Gastroesophageal sphincter (tissue), 4 donors: Measurements from ENCODE around the gene IL3RA. TPM values are rescaled to one million over a fixed set of nuclear protein-coding genes. Genes with fewer than 3 reads are reported as not detected.
"Not testable (repeated sequence)": the region's sequence is repeated elsewhere in the genome, so short reads cannot be mapped to it uniquely, and the experiment has no call there.

ENCODE experiments used
- ATAC-seq: fragments of 150-250 bp; one replicate; pipeline ENCODE4 v1.9.1; 2016; ENCODE audit warnings: mild to moderate bottlenecking, moderate library complexity
- H3K27ac ChIP-seq, 4 donors: fragments of 200-600 bp; sonication (generic) in 3 of 4; 1 replicate in 3 of 4; 2 replicates in 1 of 4; pipeline ENCODE4 v1.5.1; 2016 to 2019
- H3K27me3 ChIP-seq: fragments of 200-600 bp; sonication (generic); one replicate; pipeline ENCODE4 v1.5.1; 2019
- H3K36me3 ChIP-seq, 2 donors: fragments of 200-600 bp; sonication (generic); one replicate each; pipeline ENCODE4 v1.5.1; 2019; ENCODE audit warnings: control low read depth in 1 of 2
- H3K4me1 ChIP-seq, 3 donors: fragments of 200-600 bp; sonication (generic); 1 replicate in 2 of 3; 2 replicates in 1 of 3; pipeline ENCODE4 v1.5.1; 2016 to 2019; ENCODE audit warnings: control low read depth in 2 of 3
- H3K4me3 ChIP-seq, 2 donors: fragments of 200-600 bp; sonication (generic); one replicate each; pipeline ENCODE4 v1.5.1; 2019; ENCODE audit warnings: mild to moderate bottlenecking in 1 of 2, moderate library complexity in 1 of 2
- H3K9me3 ChIP-seq, 3 donors: fragments of 200-600 bp; sonication (generic); one replicate each; pipeline ENCODE4 v1.5.1; 2017 to 2019; ENCODE audit warnings: control low read depth in 2 of 3
- CTCF ChIP-seq, 4 experiments: fragments of 200-600 bp in 2 of 4; fragments of 450-650 bp in 2 of 4; sonication (generic) in 1 of 4; IDR thresholded peaks; one replicate each; pipeline ENCODE4 v1.5.1; 2017 to 2019; ENCODE audit warnings: antibody characterized with exemption in 4 of 4, mild to moderate bottlenecking in 2 of 4, moderate library complexity in 2 of 4
- EP300 ChIP-seq: sonication (generic); formaldehyde crosslinking; IDR thresholded peaks from one replicate; pipeline ENCODE4 v1.6.1; 2017; ENCODE audit warnings: antibody characterized with exemption, mild to moderate bottlenecking
- POLR2A ChIP-seq, 2 donors: fragments of 450-650 bp; IDR thresholded peaks; one replicate each; pipeline ENCODE4 v1.6.1; 2017; ENCODE audit warnings: antibody characterized with exemption in 2 of 2, mild to moderate bottlenecking in 2 of 2, moderate library complexity in 1 of 2
- POLR2AphosphoS5 ChIP-seq: sonication (generic); formaldehyde crosslinking; IDR thresholded peaks from one replicate; pipeline ENCODE4 v1.6.1; 2017; ENCODE audit warnings: antibody characterized with exemption
- WGBS, 2 donors: methylation state at CpG; one replicate each; pipeline ENCODE4 v1.1.5; 2018; ENCODE audit warnings: low coverage in 1 of 2; 5-methylcytosine and 5-hydroxymethylcytosine counted together
- total RNA-seq, 4 donors: library from RNA; depleted of rRNA; stranded (reverse); fragments of >200 nt; gene quantifications; one replicate each; pipeline ENCODE4 v1.1.0, GENCODE V29; 2016

IL3RA gene
- total RNA-seq, 4 donors from 2014 or later, result 3.6 to 10.2 (median 6.7) TPM

DNA sequence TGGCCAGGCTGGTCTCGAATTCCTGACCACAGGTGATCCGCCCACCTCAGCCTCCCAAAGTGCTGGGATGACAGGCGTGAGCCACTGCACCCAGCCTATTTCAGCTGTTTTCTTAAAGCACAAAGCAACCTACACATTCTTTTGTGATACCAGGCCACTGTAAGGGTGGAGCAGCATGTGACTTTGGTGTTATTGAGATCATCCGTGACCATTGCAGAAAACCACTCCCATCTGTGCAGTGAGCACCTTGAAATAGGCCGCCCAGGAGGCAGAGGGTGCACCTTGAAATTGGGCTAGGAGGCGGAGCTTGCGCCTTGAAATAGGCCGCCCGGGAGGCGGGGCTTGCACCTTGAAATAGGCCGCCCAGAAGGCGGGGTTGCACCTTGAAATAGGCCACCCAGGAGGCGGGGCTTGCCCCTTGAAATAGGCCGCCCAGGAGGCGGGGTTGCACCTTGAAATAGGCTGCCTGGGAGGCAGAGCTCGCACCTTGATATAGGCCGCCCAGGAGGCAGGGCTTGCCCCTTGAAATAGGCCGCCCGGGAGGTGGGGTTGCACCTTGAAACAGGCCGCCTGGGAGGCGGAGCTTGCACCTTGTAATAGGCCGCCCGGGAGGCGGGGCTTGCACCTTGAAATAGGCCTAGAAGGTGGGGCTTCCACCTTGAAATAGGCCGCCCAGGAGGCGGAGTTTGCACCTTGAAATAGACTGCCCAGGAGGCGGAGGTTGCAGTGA lies 64.3 kb downstream of the IL3RA start:
- H3K36me3 ChIP-seq, result peaks cover 2 to 80% of the 10 kb centered on the region in 2 donors
- H3K27ac ChIP-seq, result no peak overlapping the region
- H3K4me1 ChIP-seq, result no peaks in the 10 kb centered on the region
- 80% methylated on average over 15 of the region's 27 CpGs; no CpG with 5 or more reads in 1 of the 2 donors for WGBS, 2 donors
- no peak for ATAC-seq
- no peak overlapping the region for H3K4me3 ChIP-seq
- H3K27me3 ChIP-seq, result no peaks in the 10 kb centered on the region
- H3K9me3 ChIP-seq, result no peaks in the 10 kb centered on the region
- no peak for TF ChIP-seq CTCF (IDR thresholded peaks at IDR 0.05)
- TF ChIP-seq EP300, result no peak
- TF ChIP-seq POLR2AphosphoS5, result no peak
- TF ChIP-seq POLR2A (IDR thresholded peaks at IDR 0.05), result no peak

GRCh38 chrX:1401611-1402430 lies 65.2 kb downstream of the IL3RA start:
- H3K27me3 ChIP-seq, result no peaks in the 10 kb centered on the region
- H3K9me3 ChIP-seq, result no peaks in the 10 kb centered on the region
- no peaks in the 10 kb centered on the region for H3K4me1 ChIP-seq
- no peak for ATAC-seq
- 81 to 94% methylated on average over 9 to 12 of the region's 30 CpGs for WGBS, 2 donors
- no peak overlapping the region for H3K4me3 ChIP-seq
- no peak overlapping the region for H3K27ac ChIP-seq
- TF ChIP-seq CTCF (IDR thresholded peaks at IDR 0.05) (no peak), POLR2AphosphoS5 (no peak), EP300 (no peak), POLR2A (IDR thresholded peaks at IDR 0.05) (no peak)
- peaks cover 2 to 88% of the 10 kb centered on the region in 2 donors for H3K36me3 ChIP-seq

GRCh38 chrX:1403228-1403627 lies 66.6 kb downstream of the IL3RA start:
- H3K36me3 ChIP-seq, result peaks cover 2 to 90% of the 10 kb centered on the region in 2 donors
- no peaks in the 10 kb centered on the region for H3K4me1 ChIP-seq
- WGBS, 2 donors, result 100% methylated on average over 1 of the region's 10 CpGs; no CpG with 5 or more reads in 1 of the 2 donors
- no peaks in the 10 kb centered on the region for H3K9me3 ChIP-seq
- H3K4me3 ChIP-seq, result no peak overlapping the region
- H3K27ac ChIP-seq, result no peak overlapping the region
- no peaks in the 10 kb centered on the region for H3K27me3 ChIP-seq
- ATAC-seq, result no peak
- TF ChIP-seq POLR2A (IDR thresholded peaks at IDR 0.05) (no peak), CTCF (IDR thresholded peaks at IDR 0.05) (no peak), EP300 (no peak), POLR2AphosphoS5 (no peak)

GRCh38 chrX:1403867-1404266 lies 67.3 kb downstream of the IL3RA start:
- WGBS, 2 donors, result 90 to 100% methylated on average over 3 of the region's 3 CpGs

DNA sequence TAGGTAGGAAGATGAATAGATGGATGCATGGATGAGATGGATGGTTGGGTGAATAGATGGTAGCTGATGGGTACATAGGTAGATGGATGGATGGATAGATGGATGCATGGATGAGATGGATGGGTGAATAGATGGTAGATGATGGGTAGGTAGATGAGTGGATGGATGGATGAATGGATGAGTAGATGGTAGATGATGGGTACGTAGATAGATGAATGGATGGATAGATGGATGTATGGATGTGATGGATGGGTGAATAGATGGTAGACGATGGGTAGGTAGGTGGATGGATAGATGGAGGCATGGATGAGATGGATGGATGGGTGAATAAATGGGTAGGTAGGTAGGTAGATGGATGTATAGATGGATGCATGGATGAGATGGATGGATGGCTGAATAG lies 69.2 kb downstream of the IL3RA start:
- not testable (repeated sequence) for H3K9me3 ChIP-seq, ATAC-seq, H3K4me1 ChIP-seq, H3K27me3 ChIP-seq, H3K27ac ChIP-seq, H3K4me3 ChIP-seq
- WGBS, 2 donors, result 57 to 100% methylated on average over 2 of the region's 2 CpGs
- H3K36me3 ChIP-seq, result peaks cover 2 to 75% of the 10 kb centered on the region in 2 donors

More at GRCh38 chrX:1403867-1404266, 67.3 kb downstream of the IL3RA start:
- not testable (repeated sequence) for H3K9me3 ChIP-seq, ATAC-seq, H3K4me3 ChIP-seq, H3K27ac ChIP-seq, H3K27me3 ChIP-seq, H3K4me1 ChIP-seq
- peaks cover 2 to 87% of the 10 kb centered on the region in 2 donors for H3K36me3 ChIP-seq

GRCh38 chrX:1407035-1407434 lies 70.5 kb downstream of the IL3RA start:
- Histone ChIP-seq H3K27me3 (no peaks in the 10 kb centered on the region), H3K4me3 (no peak overlapping the region), H3K4me1 (no peaks in the 10 kb centered on the region), H3K27ac (no peak overlapping the region), H3K36me3 (peaks cover 2 to 74% of the 10 kb centered on the region in 2 donors), H3K9me3 (no peaks in the 10 kb centered on the region)
- ATAC-seq, result no peak
- TF ChIP-seq POLR2AphosphoS5 (no peak), EP300 (no peak), CTCF (IDR thresholded peaks at IDR 0.05) (no peak), POLR2A (IDR thresholded peaks at IDR 0.05) (no peak)
